PC-3 (cell line): ENCODE measurements around the gene BATF3. TPM values are rescaled to one million over a fixed set of nuclear protein-coding genes. Genes with fewer than 3 reads are reported as not detected.

Source experiments
- ATAC-seq: fragments of 200-7000 bp; cut with Tn5 transposase; 2 replicates; pipeline ENCODE4 v1.9.1; 2020; ENCODE audit warnings: mild to moderate bottlenecking, moderate library complexity
- BruUV-seq: library from RNA; stranded (reverse); fragments of 400-500 nt; replicated peaks from 2 replicates; lab custom pipeline; 2021; lab: Mats Ljungman, UMichigan
- CTCF ChIA-PET: fragments of 300-600 bp; sonication (Branson Sonifier 250); formaldehyde crosslinking; loops from one replicate; lab custom pipeline; 2022; ENCODE audit warnings: antibody characterized with exemption; lab: Charles Lee
- POLR2A ChIA-PET: fragments of 300-600 bp; sonication (Branson Sonifier 250); formaldehyde crosslinking; loops from one replicate; lab custom pipeline; 2022; ENCODE audit warnings: antibody characterized with exemption; ENCODE audit not compliant: unreplicated experiment; lab: Charles Lee
- DNase-seq: peaks from one replicate; pipeline ENCODE4 v3.0.0-alpha.2; 2015
- H2AFZ ChIP-seq: fragments of 300-600 bp; sonication (generic); 2 replicates; pipeline ENCODE4 v1.6.0; 2016; ENCODE audit warnings: antibody characterized with exemption, low read length
- H3F3A ChIP-seq: fragments of 300-600 bp; sonication (generic); one replicate; pipeline ENCODE4 v1.6.0; 2017; ENCODE audit warnings: antibody characterized with exemption, low read length, control low read depth, mild to moderate bottlenecking; ENCODE audit not compliant: unreplicated experiment
- H3K27ac ChIP-seq: fragments of 300-600 bp; sonication (generic); 2 replicates; pipeline ENCODE4 v1.5.1; 2016; ENCODE audit warnings: mild to moderate bottlenecking, low read length
- H3K27me3 ChIP-seq: fragments of 300-600 bp; sonication (generic); 2 replicates; pipeline ENCODE4 v1.6.1; 2016; ENCODE audit warnings: low read length, mixed read lengths
- H3K36me3 ChIP-seq: fragments of 300-600 bp; sonication (generic); 2 replicates; pipeline ENCODE4 v1.6.1; 2016; ENCODE audit warnings: low read depth, mixed run types, low read length, mixed read lengths
- H3K4me1 ChIP-seq: fragments of 300-600 bp; sonication (generic); 2 replicates; pipeline ENCODE4 v1.5.1; 2016; ENCODE audit warnings: low read length; ENCODE audit not compliant: insufficient read depth
- H3K4me2 ChIP-seq: fragments of 300-600 bp; sonication (generic); 2 replicates; pipeline ENCODE4 v1.6.0; 2016; ENCODE audit warnings: low read length
- H3K4me3 ChIP-seq: fragments of 300-600 bp; sonication (generic); 2 replicates; pipeline ENCODE4 v1.5.1; 2016; ENCODE audit warnings: mild to moderate bottlenecking, low read length, mixed read lengths
- H3K79me2 ChIP-seq: fragments of 300-600 bp; sonication (generic); 2 replicates; pipeline ENCODE4 v1.6.1; 2017; ENCODE audit warnings: low read length, mixed read lengths
- H3K9ac ChIP-seq: fragments of 300-600 bp; sonication (generic); 2 replicates; pipeline ENCODE4 v1.6.0; 2016; ENCODE audit warnings: mild to moderate bottlenecking, low read length
- H3K9me2 ChIP-seq: fragments of 300-600 bp; sonication (generic); replicated peaks from 2 replicates; pipeline ENCODE4 v1.6.1; 2016; ENCODE audit warnings: mixed run types, low read length, mixed read lengths
- H3K9me3 ChIP-seq: fragments of 300-600 bp; sonication (generic); 2 replicates; pipeline ENCODE4 v1.6.1; 2016; ENCODE audit warnings: low read length, mixed read lengths
- H4K20me1 ChIP-seq: fragments of 300-600 bp; sonication (generic); 2 replicates; pipeline ENCODE4 v1.6.1; 2016; ENCODE audit warnings: low read length, mixed read lengths
- CTCF ChIP-seq: fragments of 300-600 bp; sonication (generic); conservative IDR thresholded peaks from 2 replicates; pipeline ENCODE4 v1.5.1; 2017; ENCODE audit warnings: antibody characterized with exemption, low read depth, mild to moderate bottlenecking, low read length
- EZH2 ChIP-seq: fragments of 300-600 bp; sonication (generic); IDR thresholded peaks from one replicate; pipeline ENCODE4 v1.6.1; 2017; ENCODE audit warnings: antibody characterized with exemption, mild to moderate bottlenecking, low read length; ENCODE audit not compliant: unreplicated experiment
- EZH2phosphoT487 ChIP-seq: fragments of 300-600 bp; sonication (generic); IDR thresholded peaks from 2 replicates; pipeline ENCODE4 v1.6.1; 2018; ENCODE audit warnings: mild to moderate bottlenecking, antibody characterized with exemption, low read length, borderline replicate concordance
- intact Hi-C: fragments of 100-400 bp; cut with micrococcal nuclease; formaldehyde crosslinking; loops from 2 replicates; pipeline ENCODE4 v1.9.0; 2023
- total RNA-seq: library from RNA; depleted of rRNA; stranded (reverse); fragments of >200 nt; gene quantifications from 2 replicates; pipeline ENCODE4 v1.2.3, GENCODE V29; 2014

Gene BATF3
- total RNA-seq, 1 experiment from 2014 or later, result 4.3 TPM

GRCh38 chr1:212649020-212649419 is 50.6 kb downstream of the BATF3 start:
- DNase-seq (no peak), ATAC-seq (no peak)
- no peak overlapping the region for H3K4me2 ChIP-seq
- no peaks in the 10 kb centered on the region for H3K36me3 ChIP-seq
- H3K4me1 ChIP-seq, result no peaks in the 10 kb centered on the region
- no peaks in the 10 kb centered on the region for H3K9me3 ChIP-seq
- H3K9me2 ChIP-seq, result no peaks in the 10 kb centered on the region
- BruUV-seq, result no TSS peak
- no peaks in the 10 kb centered on the region for H3K27me3 ChIP-seq
- intact Hi-C loops, result no loop called here
- no peaks in the 10 kb centered on the region for H3K79me2 ChIP-seq
- ChIA-PET CTCF (no interaction called here), POLR2A (no interaction called here)
- no peaks in the 10 kb centered on the region for H3F3A ChIP-seq
- no peak for TF ChIP-seq EZH2phosphoT487
- TF ChIP-seq EZH2, result no peak
- TF ChIP-seq CTCF, result no peak
- no peak overlapping the region for H3K9ac ChIP-seq
- no peak overlapping the region for H2AFZ ChIP-seq
- no peaks in the 10 kb centered on the region for H4K20me1 ChIP-seq
- no peak overlapping the region for H3K4me3 ChIP-seq
- no peak overlapping the region for H3K27ac ChIP-seq

GRCh38 chr1:212648431-212648830 is 51.2 kb downstream of the BATF3 start:
- Histone ChIP-seq H3K36me3 (no peaks in the 10 kb centered on the region), H3K27ac (no peak overlapping the region), H3F3A (no peaks in the 10 kb centered on the region), H3K9me3 (no peaks in the 10 kb centered on the region), H3K4me3 (no peak overlapping the region), H2AFZ (no peak overlapping the region), H4K20me1 (no peaks in the 10 kb centered on the region), H3K9me2 (no peaks in the 10 kb centered on the region), H3K4me1 (no peaks in the 10 kb centered on the region), H3K79me2 (no peaks in the 10 kb centered on the region), H3K9ac (no peak overlapping the region), H3K4me2 (no peak overlapping the region), H3K27me3 (no peaks in the 10 kb centered on the region)
- no TSS peak for BruUV-seq
- TF ChIP-seq EZH2 (no peak), CTCF (no peak), EZH2phosphoT487 (no peak)
- ChIA-PET POLR2A (no interaction called here), CTCF (no interaction called here)
- intact Hi-C loops, result no loop called here
- ATAC-seq, result no peak
- no peak for DNase-seq

- DNase-seq (no peak), ATAC-seq (no peak)
- Histone ChIP-seq H3K9me3 (no peaks in the 10 kb centered on the region), H3K4me3 (no peak overlapping the region), H4K20me1 (no peaks in the 10 kb centered on the region), H3K9ac (no peak overlapping the region), H3K27ac (no peak overlapping the region), H3K4me1 (no peaks in the 10 kb centered on the region), H3K9me2 (no peaks in the 10 kb centered on the region), H3K36me3 (no peaks in the 10 kb centered on the region), H3K79me2 (no peaks in the 10 kb centered on the region), H3K4me2 (no peak overlapping the region), H2AFZ (no peak overlapping the region), H3F3A (no peaks in the 10 kb centered on the region), H3K27me3 (no peaks in the 10 kb centered on the region)
- intact Hi-C loops, result no loop called here
- TF ChIP-seq CTCF, result no peak
- no peak for TF ChIP-seq EZH2phosphoT487
- no peak for TF ChIP-seq EZH2
- ChIA-PET POLR2A (no interaction called here), CTCF (no interaction called here)
- no TSS peak for BruUV-seq
These were observed 52.6 kb downstream of the BATF3 start for GRCh38 chr1:212647004-212647403.
